HepG2 (cell line): ENCODE data around the gene AKAP9. TPM values are rescaled to one million over a fixed set of nuclear protein-coding genes. Genes with fewer than 3 reads are reported as not detected.

ENCODE experiments used
- AKAP8 ChIP-seq: sonication (generic); formaldehyde crosslinking; IDR thresholded peaks from 2 replicates; pipeline ENCODE4 v1.5.1; 2020; ENCODE audit warnings: mild to moderate bottlenecking, missing genetic modification reagents
- ETV6 ChIP-seq: sonication (generic); formaldehyde crosslinking; conservative IDR thresholded peaks from 2 replicates; pipeline ENCODE4 v1.4.0; 2020; ENCODE audit warnings: missing genetic modification reagents
- FOXJ3 ChIP-seq: sonication (generic); formaldehyde crosslinking; IDR thresholded peaks from 2 replicates; pipeline ENCODE4 v1.4.0; 2020; ENCODE audit warnings: missing genetic modification reagents, mild to moderate bottlenecking, borderline replicate concordance
- KLF15 ChIP-seq: sonication (generic); formaldehyde crosslinking; IDR thresholded peaks from 2 replicates; pipeline ENCODE4 v1.8.1; 2023; ENCODE audit warnings: borderline replicate concordance, mild to moderate bottlenecking, inconsistent platforms, missing genetic modification reagents, mixed read lengths
- NCOA1 ChIP-seq: sonication (generic); formaldehyde crosslinking; IDR thresholded peaks from 2 replicates; pipeline ENCODE4 v1.9.0; 2021; ENCODE audit warnings: missing genetic modification reagents
- TARDBP ChIP-seq: sonication (generic); formaldehyde crosslinking; IDR thresholded peaks from 2 replicates; pipeline ENCODE4 v1.8.0; 2022; ENCODE audit warnings: mild to moderate bottlenecking, missing genetic modification reagents
- ZNF33B ChIP-seq: sonication (generic); formaldehyde crosslinking; IDR thresholded peaks from 2 replicates; pipeline ENCODE4 v1.5.1; 2020; ENCODE audit warnings: mild to moderate bottlenecking, missing genetic modification reagents
- polyA plus RNA-seq, 8 experiments: library from polyadenylated mRNA; depleted of rRNA in 3 of 8; stranded (reverse) in 7 of 8; unstranded in 1 of 8; fragments of >200 nt; fragmentation: Illumina TruSeq in 4 of 8; extraction: Trizol in 4 of 8; gene quantifications; 2 replicates each; pipeline versions ENCODE4 v1.2.1 to v1.2.3, GENCODE V29; 2011 to 2016; ENCODE audit warnings: low read depth in 4 of 8, missing spikeins in 1 of 8, mixed read lengths in 1 of 8; ENCODE audit not compliant: insufficient read depth in 1 of 8
- total RNA-seq, 5 experiments: library from RNA; depleted of rRNA; stranded (reverse); fragments of >200 nt; fragmentation: Illumina TruSeq; extraction: Trizol; gene quantifications; 2 replicates each; pipeline ENCODE4 v1.2.3, GENCODE V29; 2016; ENCODE audit warnings: low read depth in 1 of 5
- TF ChIP-seq, protein P1 (sequence below): sonication (generic); formaldehyde crosslinking; IDR thresholded peaks from 2 replicates; pipeline ENCODE4 v1.4.0; 2020; ENCODE audit warnings: missing genetic modification reagents
- TF ChIP-seq, protein P2 (sequence below): sonication (generic); formaldehyde crosslinking; IDR thresholded peaks from 2 replicates; pipeline ENCODE4 v1.4.0; 2020; ENCODE audit warnings: missing genetic modification reagents
- TF ChIP-seq, protein P3 (sequence below): sonication (generic); formaldehyde crosslinking; IDR thresholded peaks from 2 replicates; pipeline ENCODE4 v1.4.0; 2020; ENCODE audit warnings: missing genetic modification reagents

Gene AKAP9
- total and polyA plus RNA-seq, 2 of the 13 experiments (the other 11 are each of a cell fraction or from before 2014, with no cell fraction given) = 27.6 to 33.1 TPM

DNA sequence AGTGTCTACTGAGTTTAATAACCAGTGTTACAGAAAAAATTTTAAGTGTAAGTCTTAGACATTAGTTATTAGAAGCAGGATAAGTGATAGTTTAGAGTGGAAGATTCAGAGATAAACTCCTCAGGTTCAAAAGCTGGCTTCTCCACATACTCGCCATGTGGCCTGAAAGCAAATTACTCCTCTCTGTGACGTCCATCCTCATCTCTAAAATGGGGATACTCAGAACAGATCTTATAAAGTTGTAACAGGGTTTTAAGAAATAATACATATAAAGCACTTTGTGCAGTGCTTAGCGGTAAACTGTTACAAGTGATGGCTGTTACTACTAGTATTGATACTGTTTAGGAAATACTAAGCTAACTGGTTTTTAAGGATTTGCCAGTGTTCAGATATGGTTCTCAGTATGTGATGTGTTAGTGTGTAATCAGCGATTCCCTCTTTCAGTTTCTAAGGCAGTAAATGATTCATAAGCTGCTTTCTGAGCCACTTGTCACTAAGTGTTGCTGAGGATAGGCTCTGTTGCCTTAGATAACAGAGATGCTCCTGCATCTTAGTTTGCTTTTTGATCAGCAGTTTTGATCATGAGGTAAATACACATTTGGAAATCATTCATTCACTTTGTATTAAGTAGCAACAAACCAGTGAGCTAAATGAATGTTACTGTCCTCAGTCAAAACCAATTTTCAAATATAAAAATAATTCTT is 134.9 kb downstream of the AKAP9 start (continued):
- TF ChIP-seq, protein P1, sequence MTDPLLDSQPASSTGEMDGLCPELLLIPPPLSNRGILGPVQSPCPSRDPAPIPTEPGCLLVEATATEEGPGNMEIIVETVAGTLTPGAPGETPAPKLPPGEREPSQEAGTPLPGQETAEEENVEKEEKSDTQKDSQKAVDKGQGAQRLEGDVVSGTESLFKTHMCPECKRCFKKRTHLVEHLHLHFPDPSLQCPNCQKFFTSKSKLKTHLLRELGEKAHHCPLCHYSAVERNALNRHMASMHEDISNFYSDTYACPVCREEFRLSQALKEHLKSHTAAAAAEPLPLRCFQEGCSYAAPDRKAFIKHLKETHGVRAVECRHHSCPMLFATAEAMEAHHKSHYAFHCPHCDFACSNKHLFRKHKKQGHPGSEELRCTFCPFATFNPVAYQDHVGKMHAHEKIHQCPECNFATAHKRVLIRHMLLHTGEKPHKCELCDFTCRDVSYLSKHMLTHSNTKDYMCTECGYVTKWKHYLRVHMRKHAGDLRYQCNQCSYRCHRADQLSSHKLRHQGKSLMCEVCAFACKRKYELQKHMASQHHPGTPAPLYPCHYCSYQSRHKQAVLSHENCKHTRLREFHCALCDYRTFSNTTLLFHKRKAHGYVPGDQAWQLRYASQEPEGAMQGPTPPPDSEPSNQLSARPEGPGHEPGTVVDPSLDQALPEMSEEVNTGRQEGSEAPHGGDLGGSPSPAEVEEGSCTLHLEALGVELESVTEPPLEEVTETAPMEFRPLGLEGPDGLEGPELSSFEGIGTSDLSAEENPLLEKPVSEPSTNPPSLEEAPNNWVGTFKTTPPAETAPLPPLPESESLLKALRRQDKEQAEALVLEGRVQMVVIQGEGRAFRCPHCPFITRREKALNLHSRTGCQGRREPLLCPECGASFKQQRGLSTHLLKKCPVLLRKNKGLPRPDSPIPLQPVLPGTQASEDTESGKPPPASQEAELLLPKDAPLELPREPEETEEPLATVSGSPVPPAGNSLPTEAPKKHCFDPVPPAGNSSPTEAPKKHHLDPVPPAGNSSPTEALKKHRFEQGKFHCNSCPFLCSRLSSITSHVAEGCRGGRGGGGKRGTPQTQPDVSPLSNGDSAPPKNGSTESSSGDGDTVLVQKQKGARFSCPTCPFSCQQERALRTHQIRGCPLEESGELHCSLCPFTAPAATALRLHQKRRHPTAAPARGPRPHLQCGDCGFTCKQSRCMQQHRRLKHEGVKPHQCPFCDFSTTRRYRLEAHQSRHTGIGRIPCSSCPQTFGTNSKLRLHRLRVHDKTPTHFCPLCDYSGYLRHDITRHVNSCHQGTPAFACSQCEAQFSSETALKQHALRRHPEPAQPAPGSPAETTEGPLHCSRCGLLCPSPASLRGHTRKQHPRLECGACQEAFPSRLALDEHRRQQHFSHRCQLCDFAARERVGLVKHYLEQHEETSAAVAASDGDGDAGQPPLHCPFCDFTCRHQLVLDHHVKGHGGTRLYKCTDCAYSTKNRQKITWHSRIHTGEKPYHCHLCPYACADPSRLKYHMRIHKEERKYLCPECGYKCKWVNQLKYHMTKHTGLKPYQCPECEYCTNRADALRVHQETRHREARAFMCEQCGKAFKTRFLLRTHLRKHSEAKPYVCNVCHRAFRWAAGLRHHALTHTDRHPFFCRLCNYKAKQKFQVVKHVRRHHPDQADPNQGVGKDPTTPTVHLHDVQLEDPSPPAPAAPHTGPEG (CRISPR knock-in tag) = no peak
- TF ChIP-seq ZNF33B (no peak), AKAP8 (no peak), NCOA1 (CRISPR knock-in tag) (no peak), TARDBP (no peak), KLF15 (CRISPR knock-in tag) (no peak), ETV6 (CRISPR knock-in tag) (no peak), FOXJ3 (CRISPR knock-in tag) (no peak)
- TF ChIP-seq, protein P2, sequence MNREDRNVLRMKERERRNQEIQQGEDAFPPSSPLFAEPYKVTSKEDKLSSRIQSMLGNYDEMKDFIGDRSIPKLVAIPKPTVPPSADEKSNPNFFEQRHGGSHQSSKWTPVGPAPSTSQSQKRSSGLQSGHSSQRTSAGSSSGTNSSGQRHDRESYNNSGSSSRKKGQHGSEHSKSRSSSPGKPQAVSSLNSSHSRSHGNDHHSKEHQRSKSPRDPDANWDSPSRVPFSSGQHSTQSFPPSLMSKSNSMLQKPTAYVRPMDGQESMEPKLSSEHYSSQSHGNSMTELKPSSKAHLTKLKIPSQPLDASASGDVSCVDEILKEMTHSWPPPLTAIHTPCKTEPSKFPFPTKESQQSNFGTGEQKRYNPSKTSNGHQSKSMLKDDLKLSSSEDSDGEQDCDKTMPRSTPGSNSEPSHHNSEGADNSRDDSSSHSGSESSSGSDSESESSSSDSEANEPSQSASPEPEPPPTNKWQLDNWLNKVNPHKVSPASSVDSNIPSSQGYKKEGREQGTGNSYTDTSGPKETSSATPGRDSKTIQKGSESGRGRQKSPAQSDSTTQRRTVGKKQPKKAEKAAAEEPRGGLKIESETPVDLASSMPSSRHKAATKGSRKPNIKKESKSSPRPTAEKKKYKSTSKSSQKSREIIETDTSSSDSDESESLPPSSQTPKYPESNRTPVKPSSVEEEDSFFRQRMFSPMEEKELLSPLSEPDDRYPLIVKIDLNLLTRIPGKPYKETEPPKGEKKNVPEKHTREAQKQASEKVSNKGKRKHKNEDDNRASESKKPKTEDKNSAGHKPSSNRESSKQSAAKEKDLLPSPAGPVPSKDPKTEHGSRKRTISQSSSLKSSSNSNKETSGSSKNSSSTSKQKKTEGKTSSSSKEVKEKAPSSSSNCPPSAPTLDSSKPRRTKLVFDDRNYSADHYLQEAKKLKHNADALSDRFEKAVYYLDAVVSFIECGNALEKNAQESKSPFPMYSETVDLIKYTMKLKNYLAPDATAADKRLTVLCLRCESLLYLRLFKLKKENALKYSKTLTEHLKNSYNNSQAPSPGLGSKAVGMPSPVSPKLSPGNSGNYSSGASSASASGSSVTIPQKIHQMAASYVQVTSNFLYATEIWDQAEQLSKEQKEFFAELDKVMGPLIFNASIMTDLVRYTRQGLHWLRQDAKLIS (CRISPR knock-in tag) = no peak
- TF ChIP-seq, protein P3, sequence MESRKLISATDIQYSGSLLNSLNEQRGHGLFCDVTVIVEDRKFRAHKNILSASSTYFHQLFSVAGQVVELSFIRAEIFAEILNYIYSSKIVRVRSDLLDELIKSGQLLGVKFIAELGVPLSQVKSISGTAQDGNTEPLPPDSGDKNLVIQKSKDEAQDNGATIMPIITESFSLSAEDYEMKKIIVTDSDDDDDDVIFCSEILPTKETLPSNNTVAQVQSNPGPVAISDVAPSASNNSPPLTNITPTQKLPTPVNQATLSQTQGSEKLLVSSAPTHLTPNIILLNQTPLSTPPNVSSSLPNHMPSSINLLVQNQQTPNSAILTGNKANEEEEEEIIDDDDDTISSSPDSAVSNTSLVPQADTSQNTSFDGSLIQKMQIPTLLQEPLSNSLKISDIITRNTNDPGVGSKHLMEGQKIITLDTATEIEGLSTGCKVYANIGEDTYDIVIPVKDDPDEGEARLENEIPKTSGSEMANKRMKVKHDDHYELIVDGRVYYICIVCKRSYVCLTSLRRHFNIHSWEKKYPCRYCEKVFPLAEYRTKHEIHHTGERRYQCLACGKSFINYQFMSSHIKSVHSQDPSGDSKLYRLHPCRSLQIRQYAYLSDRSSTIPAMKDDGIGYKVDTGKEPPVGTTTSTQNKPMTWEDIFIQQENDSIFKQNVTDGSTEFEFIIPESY (CRISPR knock-in tag) = no peak
